Measurements from ENCODE around the gene ZRANB3. TPM values are rescaled to one million over a fixed set of nuclear protein-coding genes. Genes with fewer than 3 reads are reported as not detected.

The ZRANB3 gene
- total RNA-seq, 4 donors from 2014 or later = 4.8 to 9.3 (median 5.5) TPM

DNA sequence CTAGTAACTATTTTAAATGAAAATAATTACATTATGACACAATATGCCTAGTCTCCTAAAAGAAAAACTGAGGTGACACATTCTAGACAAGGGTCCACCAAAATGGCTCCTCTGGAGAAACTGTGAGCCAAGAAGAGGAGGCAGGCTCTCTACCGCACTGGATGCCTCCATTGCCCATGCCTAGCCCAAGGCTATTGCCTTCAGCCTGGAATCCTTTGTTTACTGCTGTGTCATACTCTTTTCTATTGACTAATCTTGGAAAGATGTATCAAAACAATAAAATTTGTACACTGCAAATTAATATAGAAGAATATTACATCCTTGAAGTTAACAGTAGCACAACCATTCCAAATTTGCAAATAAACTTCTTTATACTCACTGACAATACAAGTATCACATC, 311.8 kb downstream of the ZRANB3 start:
- Histone ChIP-seq H3K27ac (no peak overlapping the region), H3K9me3 (no peaks in the 10 kb centered on the region), H3K27me3 (no peaks in the 10 kb centered on the region), H3K36me3 (peaks cover 0 to 30% (median 0%) of the 10 kb centered on the region in 3 donors), H3K4me1 (no peaks in the 10 kb centered on the region), H3K4me3 (no peak overlapping the region)
- 83 to 100% methylated on average over 1 of the region's 1 CpG for WGBS, 2 donors
- TF ChIP-seq EP300 (IDR thresholded peaks at IDR 0.05) = no peak
- no peak for TF ChIP-seq POLR2A (IDR thresholded peaks at IDR 0.05)
- TF ChIP-seq, protein P1, sequence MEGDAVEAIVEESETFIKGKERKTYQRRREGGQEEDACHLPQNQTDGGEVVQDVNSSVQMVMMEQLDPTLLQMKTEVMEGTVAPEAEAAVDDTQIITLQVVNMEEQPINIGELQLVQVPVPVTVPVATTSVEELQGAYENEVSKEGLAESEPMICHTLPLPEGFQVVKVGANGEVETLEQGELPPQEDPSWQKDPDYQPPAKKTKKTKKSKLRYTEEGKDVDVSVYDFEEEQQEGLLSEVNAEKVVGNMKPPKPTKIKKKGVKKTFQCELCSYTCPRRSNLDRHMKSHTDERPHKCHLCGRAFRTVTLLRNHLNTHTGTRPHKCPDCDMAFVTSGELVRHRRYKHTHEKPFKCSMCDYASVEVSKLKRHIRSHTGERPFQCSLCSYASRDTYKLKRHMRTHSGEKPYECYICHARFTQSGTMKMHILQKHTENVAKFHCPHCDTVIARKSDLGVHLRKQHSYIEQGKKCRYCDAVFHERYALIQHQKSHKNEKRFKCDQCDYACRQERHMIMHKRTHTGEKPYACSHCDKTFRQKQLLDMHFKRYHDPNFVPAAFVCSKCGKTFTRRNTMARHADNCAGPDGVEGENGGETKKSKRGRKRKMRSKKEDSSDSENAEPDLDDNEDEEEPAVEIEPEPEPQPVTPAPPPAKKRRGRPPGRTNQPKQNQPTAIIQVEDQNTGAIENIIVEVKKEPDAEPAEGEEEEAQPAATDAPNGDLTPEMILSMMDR (IDR thresholded peaks at IDR 0.05) = no peak
- no peak for DNase-seq (ENCODE audit: low spot score in 2 of 2)

DNA sequence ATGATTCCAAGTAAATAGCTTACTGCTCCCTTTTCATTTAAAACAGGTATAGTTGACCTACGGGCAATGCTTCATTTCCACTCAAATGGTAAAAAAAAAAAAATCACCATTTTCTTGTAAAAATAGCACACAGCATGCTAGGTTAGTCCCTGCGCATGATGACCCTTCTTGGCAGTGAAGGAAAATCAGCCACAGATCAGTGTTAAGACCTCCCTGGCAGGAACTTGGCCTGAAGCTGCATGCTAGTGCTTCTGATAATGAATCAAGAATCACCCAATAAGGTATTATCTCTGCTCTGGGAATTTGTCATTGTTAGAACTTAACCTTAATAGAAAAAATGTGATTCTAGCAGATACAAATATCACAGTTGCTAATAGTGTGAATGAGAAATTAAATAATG, 312.6 kb downstream of the ZRANB3 start:
- WGBS, 2 donors = 79 to 80% methylated on average over 2 of the region's 2 CpGs
- TF ChIP-seq EP300 (IDR thresholded peaks at IDR 0.05) (no peak), POLR2A (IDR thresholded peaks at IDR 0.05) (no peak)
- TF ChIP-seq, protein P1 (IDR thresholded peaks at IDR 0.05) = no peak

DNA sequence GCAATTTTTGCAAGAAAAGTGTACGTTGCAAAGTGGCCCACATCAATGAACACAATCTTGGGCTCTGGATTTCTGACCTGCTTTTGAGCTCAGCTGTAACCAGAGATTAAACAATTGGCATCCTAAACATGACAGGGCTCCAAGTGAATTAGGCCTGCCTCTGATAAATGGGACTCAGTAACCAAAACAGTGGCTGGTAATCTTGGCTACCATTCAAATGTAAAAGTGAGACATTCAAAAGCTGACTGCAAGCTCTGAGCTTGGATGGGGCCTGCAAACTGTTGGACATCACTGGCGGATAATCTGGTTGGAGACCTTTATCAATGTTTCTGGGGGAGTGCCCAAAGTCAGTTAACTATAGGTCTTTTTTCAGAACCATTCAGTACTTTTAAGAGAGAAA, 318.3 kb downstream of the ZRANB3 start:
- H3K27ac ChIP-seq = no peak overlapping the region
- no peak overlapping the region for H3K4me3 ChIP-seq
- peaks cover 0 to 18% (median 0%) of the 10 kb centered on the region in 3 donors for H3K36me3 ChIP-seq
- no peaks in the 10 kb centered on the region for H3K9me3 ChIP-seq
- no peaks in the 10 kb centered on the region for H3K4me1 ChIP-seq
- 87 to 90% methylated on average over 2 of the region's 2 CpGs for WGBS, 2 donors
- TF ChIP-seq, protein P1 (IDR thresholded peaks at IDR 0.05) = no peak
- TF ChIP-seq POLR2A (IDR thresholded peaks at IDR 0.05) (no peak), EP300 (IDR thresholded peaks at IDR 0.05) (no peak)
- no peaks in the 10 kb centered on the region for H3K27me3 ChIP-seq
- no peak for DNase-seq (ENCODE audit: low spot score in 2 of 2)

More for the DNA sequence above, 312.6 kb downstream of the ZRANB3 start:
- Histone ChIP-seq H3K27me3 (no peaks in the 10 kb centered on the region), H3K36me3 (peaks cover 0 to 30% (median 0%) of the 10 kb centered on the region in 3 donors), H3K9me3 (no peaks in the 10 kb centered on the region), H3K4me3 (no peak overlapping the region), H3K4me1 (no peaks in the 10 kb centered on the region), H3K27ac (no peak overlapping the region)
- DNase-seq (ENCODE audit: low spot score in 2 of 2) = no peak

DNA sequence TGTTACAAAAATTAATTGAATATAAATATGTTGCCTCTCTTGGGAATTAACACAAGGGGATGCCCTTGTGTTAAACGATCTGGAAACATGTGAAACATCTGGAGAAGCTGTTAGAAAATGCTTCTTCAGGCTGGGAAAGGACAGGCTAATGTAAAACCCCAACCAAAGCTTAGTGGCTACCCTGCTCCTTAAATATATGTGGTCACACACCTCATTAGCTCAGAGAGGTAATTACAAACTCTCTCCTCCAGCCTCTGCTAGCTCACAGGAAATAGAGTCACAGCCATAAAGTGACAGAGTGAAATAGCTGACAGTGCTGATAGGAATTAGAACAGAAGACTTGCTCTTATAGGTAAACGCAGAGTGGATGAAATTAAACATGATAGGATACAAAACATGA, 323.0 kb downstream of the ZRANB3 start:
- WGBS, 2 donors = 46 to 49% methylated on average over 2 of the region's 2 CpGs
- Histone ChIP-seq H3K4me1 (no peaks in the 10 kb centered on the region), H3K27me3 (no peaks in the 10 kb centered on the region), H3K9me3 (no peaks in the 10 kb centered on the region), H3K36me3 (peaks cover 0 to 9% (median 0%) of the 10 kb centered on the region in 3 donors), H3K27ac (no peak overlapping the region), H3K4me3 (no peak overlapping the region)
- no peak for DNase-seq (ENCODE audit: low spot score in 2 of 2)
- no peak for TF ChIP-seq POLR2A (IDR thresholded peaks at IDR 0.05)
- TF ChIP-seq, protein P1 (IDR thresholded peaks at IDR 0.05) = no peak
- no peak for TF ChIP-seq EP300 (IDR thresholded peaks at IDR 0.05)

DNA sequence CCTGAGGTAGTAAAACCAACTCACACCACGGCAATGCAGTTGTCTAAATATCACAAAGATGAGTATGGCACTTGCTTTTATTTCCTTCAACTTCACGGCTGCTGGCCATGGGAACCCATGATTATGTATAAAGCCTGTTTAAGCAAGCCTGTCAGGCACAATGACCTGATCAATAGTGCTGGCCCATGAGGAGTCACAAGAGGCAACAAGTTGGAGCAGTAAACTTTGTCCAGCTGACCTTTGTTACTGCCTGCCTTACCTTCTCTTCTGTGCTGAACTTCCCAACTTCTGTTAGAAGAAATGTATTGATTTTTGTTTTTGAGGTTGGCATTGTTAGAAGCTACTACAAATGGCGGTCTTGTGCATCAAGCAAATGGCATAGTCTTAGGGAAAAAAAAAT, 327.1 kb downstream of the ZRANB3 start:
- no peak overlapping the region for H3K27ac ChIP-seq

More for the DNA sequence above, 327.1 kb downstream of the ZRANB3 start:
- no peak for DNase-seq (ENCODE audit: low spot score in 2 of 2)
- no peaks in the 10 kb centered on the region for H3K27me3 ChIP-seq
- no peaks in the 10 kb centered on the region for H3K9me3 ChIP-seq
- H3K36me3 ChIP-seq = peaks cover 0 to 13% (median 0%) of the 10 kb centered on the region in 3 donors
- H3K4me3 ChIP-seq = no peak overlapping the region
- no peaks in the 10 kb centered on the region for H3K4me1 ChIP-seq
- TF ChIP-seq EP300 (IDR thresholded peaks at IDR 0.05) = no peak
- TF ChIP-seq, protein P1 (IDR thresholded peaks at IDR 0.05) = no peak
- TF ChIP-seq POLR2A (IDR thresholded peaks at IDR 0.05) = no peak
- 95 to 97% methylated on average over 3 of the region's 3 CpGs for WGBS, 2 donors

All from tibial nerve (tissue), 4 donors.